HG03280 (cell line): Measurements from ENCODE around the gene RAPGEF1.
"Not testable (repeated sequence)": the region's sequence is repeated elsewhere in the genome, so short reads cannot be mapped to it uniquely, and the experiment has no call there.

Experiments used
- ATAC-seq: cut with Tn5 transposase; IDR thresholded peaks from one replicate; pipeline ENCODE4 v1.9.1; 2021; ENCODE audit warnings: mild to moderate bottlenecking, moderate library complexity; ENCODE audit not compliant: unreplicated experiment

RAPGEF1 gene

DNA sequence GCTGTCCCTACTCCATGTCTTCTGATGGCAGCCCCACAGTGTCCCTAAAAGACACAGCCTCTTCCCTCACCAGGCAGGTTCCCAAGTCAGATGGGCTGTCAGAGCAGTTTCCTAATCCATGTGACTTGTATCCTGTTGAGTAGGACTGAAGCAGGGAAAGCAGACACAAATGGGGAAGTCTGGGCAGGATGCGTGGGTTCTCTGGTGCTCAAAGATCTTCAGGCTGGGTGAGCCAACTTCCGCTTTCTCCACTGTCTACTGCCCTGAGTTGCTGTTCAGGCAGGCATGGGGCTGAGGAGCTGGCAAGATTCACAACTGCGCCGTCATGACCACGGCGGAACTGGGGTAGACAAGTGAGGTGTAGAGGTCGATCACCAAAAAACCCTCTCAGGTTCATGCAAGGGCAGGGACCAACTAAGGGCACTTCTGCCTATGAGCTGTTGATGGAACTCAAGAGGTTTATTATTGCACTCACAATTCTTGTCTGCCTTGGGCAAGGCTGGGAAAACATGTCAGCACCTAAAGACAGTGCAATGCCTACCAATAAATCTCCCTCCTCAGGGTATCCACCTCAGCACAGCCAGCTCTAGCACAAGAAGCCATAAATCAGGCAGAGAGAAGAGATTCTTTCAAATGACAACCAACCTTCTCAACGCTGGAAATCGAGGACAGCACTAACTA is 83.4 kb downstream of the RAPGEF1 start:
- peak; percentile 35 for ATAC-seq

GRCh38 chr9:131654369-131654768 is 85.5 kb downstream of the RAPGEF1 start:
- ATAC-seq: not testable (repeated sequence)

DNA sequence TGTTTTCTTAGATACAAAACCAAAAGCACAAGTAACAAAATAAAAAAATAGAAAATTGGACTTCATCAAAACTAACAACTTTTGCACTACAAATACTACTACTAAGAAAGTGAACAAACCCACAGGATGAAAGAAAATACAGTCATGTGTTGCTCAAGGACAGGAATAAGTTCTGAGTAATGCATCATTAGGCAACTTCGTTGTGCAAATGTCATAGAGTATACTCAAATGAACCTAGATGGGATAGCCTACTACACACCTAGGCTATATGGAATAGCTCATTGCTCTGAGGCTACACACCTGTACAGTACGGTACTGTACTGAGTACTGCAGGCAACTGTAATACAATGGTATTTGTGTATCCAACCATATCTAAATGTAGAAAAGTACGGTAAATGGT is 88.3 kb downstream of the RAPGEF1 start:
- no peak for ATAC-seq

DNA sequence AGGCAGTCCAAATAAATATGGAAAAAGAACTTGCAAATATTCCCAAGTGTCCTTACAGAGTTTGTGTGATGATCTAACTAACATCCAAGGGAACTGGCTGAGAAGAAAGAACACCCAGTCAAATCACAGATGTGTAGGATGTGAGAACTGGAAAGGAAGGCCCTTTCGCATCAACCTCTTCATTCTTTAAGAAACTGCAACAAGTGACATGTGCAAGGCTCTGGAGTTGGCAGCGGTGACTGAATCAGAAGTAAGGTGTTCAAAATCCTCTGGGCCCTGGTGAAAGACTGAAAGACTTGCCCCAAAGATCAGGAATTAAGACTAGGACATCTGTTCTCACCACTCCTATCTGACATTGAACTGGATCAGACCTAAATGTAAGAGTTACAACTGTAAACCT is 88.7 kb downstream of the RAPGEF1 start:
- no peak for ATAC-seq

DNA sequence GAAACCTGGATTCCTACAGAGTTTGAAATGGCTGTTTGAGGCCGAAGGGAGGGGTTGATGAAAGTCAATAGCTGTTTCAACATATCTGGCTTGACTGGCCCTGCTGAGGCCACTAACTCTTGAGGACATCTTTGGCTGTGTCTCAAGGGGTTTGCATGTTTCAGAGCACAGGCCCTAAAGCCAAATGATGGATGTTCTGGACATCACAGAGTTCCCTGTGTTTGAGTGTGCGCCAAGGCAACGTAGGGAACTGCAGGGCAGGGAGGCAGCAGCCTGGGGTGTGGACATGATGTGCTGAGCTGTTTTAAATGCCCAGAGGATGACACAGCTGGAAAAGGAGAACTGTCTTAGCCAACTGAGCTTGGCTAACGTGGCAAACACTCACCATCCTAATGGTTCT is 89.6 kb downstream of the RAPGEF1 start:
- ATAC-seq: no peak

- no peak for ATAC-seq
Observed at GRCh38 chr9:131649646-131650045, 90.2 kb downstream of the RAPGEF1 start.

- no peak for ATAC-seq
Observed at GRCh38 chr9:131645078-131645776, 94.6 kb downstream of the RAPGEF1 start.

DNA sequence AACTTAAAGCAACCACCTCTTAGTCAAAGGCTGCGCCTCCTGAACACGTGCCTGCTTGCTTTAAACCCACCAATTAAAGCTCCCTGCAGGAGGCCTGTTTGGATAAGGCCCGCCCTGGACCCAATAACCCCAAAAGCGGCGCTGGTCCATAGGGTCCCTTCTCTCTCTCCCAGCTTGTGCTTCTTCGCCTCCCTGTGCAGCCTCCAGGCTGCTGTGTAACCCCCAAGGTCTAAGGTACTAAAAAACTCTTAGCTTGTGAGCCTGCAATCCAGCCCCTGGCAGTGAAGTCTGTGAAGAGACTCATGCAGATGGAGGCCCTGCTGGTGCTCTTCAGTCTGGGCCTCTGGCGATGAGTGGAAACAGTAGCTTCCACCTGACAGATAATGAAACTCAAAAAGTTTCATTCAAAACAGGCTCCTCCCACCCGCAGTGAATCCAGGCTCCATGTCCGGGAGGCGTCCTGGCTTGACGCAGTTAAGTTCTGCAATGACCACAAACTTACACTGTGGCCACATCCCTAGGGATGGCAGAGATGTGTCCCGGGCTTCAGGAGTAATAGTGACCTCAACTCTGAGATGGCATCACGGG is 97.3 kb downstream of the RAPGEF1 start:
- ATAC-seq: peak; percentile 64

- no peak for ATAC-seq
Observed at GRCh38 chr9:131641618-131642495, 98.0 kb downstream of the RAPGEF1 start.

- no peak for ATAC-seq
Observed at GRCh38 chr9:131640438-131641137, 99.3 kb downstream of the RAPGEF1 start.

GRCh38 chr9:131639769-131640437 is 100.0 kb downstream of the RAPGEF1 start:
- no peak for ATAC-seq

GRCh38 chr9:131636593-131636992 is 103.3 kb downstream of the RAPGEF1 start:
- ATAC-seq: no peak

GRCh38 chr9:131635892-131636291 is 104.0 kb downstream of the RAPGEF1 start:
- ATAC-seq: no peak

GRCh38 chr9:131635285-131635684 is 104.6 kb downstream of the RAPGEF1 start:
- no peak for ATAC-seq

GRCh38 chr9:131633491-131634031 is 106.3 kb downstream of the RAPGEF1 start:
- no peak for ATAC-seq

GRCh38 chr9:131631306-131631705 is 108.6 kb downstream of the RAPGEF1 start:
- ATAC-seq: no peak

DNA sequence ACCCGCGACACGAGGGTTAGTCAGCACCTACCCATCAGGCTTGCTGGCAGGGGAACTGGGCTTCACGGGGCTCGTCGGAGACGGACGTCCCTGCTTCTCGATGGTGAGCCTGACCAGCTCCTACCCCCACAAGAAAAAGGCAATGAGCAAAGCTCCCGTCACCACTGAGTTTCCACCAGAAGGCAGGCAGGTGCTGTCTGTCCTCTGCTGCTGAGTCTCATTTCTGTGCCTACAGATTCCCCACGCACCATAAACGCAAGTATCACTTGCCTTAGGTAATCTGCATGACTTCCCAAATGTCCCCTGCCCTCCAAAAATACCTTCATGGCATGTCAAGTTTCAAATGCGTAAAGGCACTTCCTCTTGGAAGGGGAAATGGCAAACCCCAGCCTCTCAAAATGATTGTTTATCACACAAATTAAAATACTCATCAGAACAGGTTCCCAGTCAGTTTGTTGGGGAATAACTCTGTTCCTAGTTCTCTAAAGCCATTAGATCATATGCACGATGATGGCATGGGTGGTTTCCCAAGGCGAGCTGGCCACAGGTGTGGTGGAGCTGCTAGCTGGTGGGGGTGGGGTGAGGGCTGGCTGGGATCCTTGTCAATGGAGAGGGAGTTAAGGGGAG is 109.6 kb downstream of the RAPGEF1 start:
- peak; percentile 30 for ATAC-seq

DNA sequence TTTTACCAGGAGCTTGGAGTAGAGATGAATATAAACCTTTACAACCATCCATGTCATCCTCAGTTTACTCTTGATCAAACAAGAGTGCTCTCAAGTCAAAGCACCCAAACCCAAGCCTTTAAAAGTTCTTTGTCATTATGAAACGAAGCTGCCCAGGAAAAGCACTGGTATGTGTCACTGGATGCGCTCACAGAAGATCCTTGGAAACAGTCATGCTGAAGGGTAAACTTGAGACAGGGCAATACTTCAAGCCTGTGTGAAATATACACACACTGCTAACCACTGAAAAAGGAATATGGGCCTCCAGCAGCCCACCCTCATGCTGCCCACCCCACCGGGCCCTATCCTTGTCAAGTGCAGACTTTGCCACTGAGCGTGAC is 110.1 kb downstream of the RAPGEF1 start:
- ATAC-seq: no peak

DNA sequence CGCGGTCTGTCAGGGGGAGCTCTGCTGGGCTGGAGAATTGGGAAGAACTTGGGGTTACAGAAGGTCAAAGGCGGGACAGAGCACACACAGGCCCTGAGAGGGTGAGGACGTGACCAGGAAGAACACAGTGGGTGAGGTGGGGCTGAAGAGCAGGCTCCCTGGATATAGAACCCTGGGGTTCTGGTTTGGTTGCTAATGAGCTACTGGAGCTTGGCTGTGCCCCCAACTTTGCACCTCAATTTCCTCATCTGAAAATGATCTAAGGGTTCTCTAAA is 110.7 kb downstream of the RAPGEF1 start:
- ATAC-seq: no peak
